ENCODE results near the gene QTRT2.

DNA sequence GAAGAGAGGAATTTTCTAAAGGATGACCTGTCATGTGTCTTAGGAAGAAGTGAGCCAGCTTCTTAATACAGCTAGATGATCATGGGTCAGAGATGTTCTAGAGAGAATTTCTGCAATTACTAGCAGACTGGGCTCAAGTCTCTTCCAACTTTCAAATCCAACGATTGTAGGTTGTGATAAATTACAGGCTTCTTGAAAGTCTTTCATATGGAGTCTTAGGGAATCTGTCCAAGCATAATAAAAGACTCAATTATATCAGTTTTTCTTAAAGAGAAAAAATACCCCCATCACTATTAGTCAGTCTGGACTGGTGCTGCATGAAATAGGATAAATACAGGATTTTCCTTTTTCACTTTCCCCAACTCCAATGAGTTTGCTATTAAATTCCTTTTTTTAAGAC is 63.2 kb downstream of the QTRT2 start:
- TF ChIP-seq EZH2 (IDR thresholded peaks at IDR 0.05; ENCODE audit: insufficient read depth, poor library complexity, severe bottlenecking) (no peak), EZH2phosphoT487 (IDR thresholded peaks at IDR 0.05; ENCODE audit: insufficient read depth, low read depth) (no peak)

Data from GM23248 (cell line).